ENCODE measurements around the gene FXYD5.
"Not testable (repeated sequence)": the region's sequence is repeated elsewhere in the genome, so short reads cannot be mapped to it uniquely, and the experiment has no call there.

FXYD5 gene

GRCh38 chr19:35194012-35194984 is 39.8 kb downstream of the FXYD5 start:
- DNase-seq, result no peak

- DNase-seq, result no peak
Observed at GRCh38 chr19:35195830-35196229, 41.3 kb downstream of the FXYD5 start.

GRCh38 chr19:35196861-35197260 is 42.3 kb downstream of the FXYD5 start:
- DNase-seq, result not testable (repeated sequence)

- no peak for DNase-seq
Observed at GRCh38 chr19:35199481-35199880, 44.9 kb downstream of the FXYD5 start.

- no peak for DNase-seq
Observed at GRCh38 chr19:35202722-35203688, 48.5 kb downstream of the FXYD5 start.

- DNase-seq, result no peak
Observed at GRCh38 chr19:35204799-35205732, 50.5 kb downstream of the FXYD5 start.

GRCh38 chr19:35205733-35206323 is 51.3 kb downstream of the FXYD5 start:
- DNase-seq, result no peak

GRCh38 chr19:35206379-35206778 is 51.8 kb downstream of the FXYD5 start:
- DNase-seq, result no peak

GRCh38 chr19:35206855-35207254 is 52.3 kb downstream of the FXYD5 start:
- DNase-seq, result no peak

- DNase-seq, result no peak
Observed at GRCh38 chr19:35207391-35207871, 52.9 kb downstream of the FXYD5 start.

- DNase-seq, result no peak
Observed at GRCh38 chr19:35208121-35208520, 53.6 kb downstream of the FXYD5 start.

- no peak for DNase-seq
Observed at GRCh38 chr19:35209646-35210045, 55.1 kb downstream of the FXYD5 start.

- no peak for DNase-seq
Observed at GRCh38 chr19:35211545-35212230, 57.2 kb downstream of the FXYD5 start.

- no peak for DNase-seq
Observed at GRCh38 chr19:35212241-35212640, 57.7 kb downstream of the FXYD5 start.

GRCh38 chr19:35213663-35214632 is 59.4 kb downstream of the FXYD5 start:
- peak; percentile 76 for DNase-seq

GRCh38 chr19:35214766-35215422 is 60.4 kb downstream of the FXYD5 start:
- DNase-seq, result no peak

- no peak for DNase-seq
Observed at GRCh38 chr19:35216016-35216832, 61.7 kb downstream of the FXYD5 start.
